ENCODE measurements around the gene EIF5B. TPM values are rescaled to one million over a fixed set of nuclear protein-coding genes. Genes with fewer than 3 reads are reported as not detected.

The EIF5B gene
- total and polyA plus RNA-seq, 2 experiments from 2014 or later: 34.2 to 108 TPM

GRCh38 chr2:99340669-99341236 is 3.6 kb downstream of the EIF5B start:
- Mint-ChIP-seq H3K27ac (0 out of 2 replicates have a peak overlapping the region, but pooled peaks have one; percentile 31), H3K27me3 (ENCODE audit: insufficient read depth, low read depth, poor library complexity) (peaks cover 4% of the 10 kb centered on the region), H3K4me3 (no peak overlapping the region), H3K9me3 (no peaks in the 10 kb centered on the region), H3K4me1 (no peaks in the 10 kb centered on the region), H3K36me3 (ENCODE audit: low read depth) (no peaks in the 10 kb centered on the region)
- Histone ChIP-seq H3K27ac (ENCODE audit: low read depth) (no peak overlapping the region), H2AFZ (no peak overlapping the region), H4K20me1 (replicated peaks; ENCODE audit: insufficient read depth) (peaks cover 41% of the 10 kb centered on the region), H3F3A (replicated peaks; ENCODE audit: low read depth) (0 out of 2 replicates have a peak, but pooled peaks cover 4% of the 10 kb centered on the region), H3K4me2 (no peak overlapping the region), H3K4me3 (no peak overlapping the region), H3K36me3 (ENCODE audit: insufficient read depth) (no peaks in the 10 kb centered on the region), H3K9me2 (ENCODE audit: insufficient read depth) (no peaks in the 10 kb centered on the region), H3K4me1 (ENCODE audit: insufficient read depth) (0 out of 2 replicates have a peak, but pooled peaks cover 6% of the 10 kb centered on the region), H3K79me2 (replicated peaks; ENCODE audit: insufficient read depth) (peaks cover 87% of the 10 kb centered on the region), H3K27me3 (ENCODE audit: insufficient read depth) (no peaks in the 10 kb centered on the region)
- TF ChIP-seq CREB1 (CRISPR knock-in tag; IDR thresholded peaks at IDR 0.05; ENCODE audit: low read depth) (no peak), ETS1 (IDR thresholded peaks at IDR 0.05) (no peak), NANOG (IDR thresholded peaks at IDR 0.05; ENCODE audit: borderline replicate concordance) (no peak), REST (IDR thresholded peaks at IDR 0.05; ENCODE audit: unreplicated experiment) (no peak), ZNF331 (CRISPR knock-in tag; IDR thresholded peaks at IDR 0.05; ENCODE audit: low read depth) (no peak), ZNF114 (CRISPR knock-in tag; IDR thresholded peaks at IDR 0.05) (no peak), POLR2AphosphoS5 (IDR thresholded peaks at IDR 0.05; ENCODE audit: low read depth) (no peak), CTCF (conservative IDR thresholded peaks at IDR 0.05; ENCODE audit: low read depth in 2 of 2) (no peak), EZH2phosphoT487 (IDR thresholded peaks at IDR 0.05; ENCODE audit: unreplicated experiment) (no peak), ZNF462 (CRISPR knock-in tag; IDR thresholded peaks at IDR 0.05) (no peak), STAT1 (IDR thresholded peaks at IDR 0.05; ENCODE audit: unreplicated experiment) (no peak), EZH2 (IDR thresholded peaks at IDR 0.05; ENCODE audit: low read depth, unreplicated experiment) (no peak), JUNB (IDR thresholded peaks at IDR 0.05; ENCODE audit: unreplicated experiment) (no peak)
- no peak for ATAC-seq
- no peak for DNase-seq (ENCODE audit: low spot score)
